Peyer's patch (tissue), 4 donors: ENCODE measurements around the gene ANO6. TPM values are rescaled to one million over a fixed set of nuclear protein-coding genes. Genes with fewer than 3 reads are reported as not detected.

Source experiments
- DNase-seq, 3 donors: peaks; one replicate each; pipeline ENCODE4 v3.0.0-alpha.2; 2017 to 2019
- H3K27ac ChIP-seq, 4 donors: fragments of 200-600 bp; sonication (generic); one replicate each; pipeline ENCODE4 v1.5.1; 2016 to 2019
- H3K27me3 ChIP-seq, 2 donors: fragments of 200-600 bp; sonication (generic); one replicate each; pipeline ENCODE4 v1.5.1; 2019
- H3K36me3 ChIP-seq, 3 donors: fragments of 200-600 bp; sonication (generic); one replicate each; pipeline ENCODE4 v1.5.1; 2016 to 2019
- H3K4me1 ChIP-seq, 4 donors: fragments of 200-600 bp; sonication (generic); one replicate each; pipeline ENCODE4 v1.5.1; 2016 to 2019
- H3K4me3 ChIP-seq, 4 donors: fragments of 200-600 bp; sonication (generic); 1 replicate in 3 of 4; 2 replicates in 1 of 4; pipeline ENCODE4 v1.5.1; 2016 to 2019; ENCODE audit warnings: mild to moderate bottlenecking in 1 of 4
- H3K9me3 ChIP-seq, 4 donors: fragments of 200-600 bp; sonication (generic); one replicate each; pipeline ENCODE4 v1.5.1; 2016 to 2019; ENCODE audit warnings: mild to moderate bottlenecking in 1 of 4
- CTCF ChIP-seq, 6 experiments: fragments of 450-650 bp in 4 of 6; fragments of 200-600 bp in 2 of 6; sonication (generic) in 1 of 6; IDR thresholded peaks; one replicate each; pipeline ENCODE4 v1.5.1; 2017 to 2019; ENCODE audit warnings: antibody characterized with exemption in 6 of 6, mild to moderate bottlenecking in 3 of 6, moderate library complexity in 1 of 6
- POLR2A ChIP-seq, 2 donors: fragments of 450-650 bp; IDR thresholded peaks; one replicate each; pipeline ENCODE4 v1.5.1; 2017; ENCODE audit warnings: antibody characterized with exemption in 2 of 2, mild to moderate bottlenecking in 2 of 2, moderate library complexity in 2 of 2
- total RNA-seq, 4 donors: library from RNA; depleted of rRNA; stranded (reverse); fragments of >200 nt; gene quantifications; one replicate each; pipeline ENCODE4 v1.1.0, GENCODE V29; 2016

ANO6 gene
- total RNA-seq, 4 donors from 2014 or later, result 28.9 to 93.3 (median 57.5) TPM

DNA sequence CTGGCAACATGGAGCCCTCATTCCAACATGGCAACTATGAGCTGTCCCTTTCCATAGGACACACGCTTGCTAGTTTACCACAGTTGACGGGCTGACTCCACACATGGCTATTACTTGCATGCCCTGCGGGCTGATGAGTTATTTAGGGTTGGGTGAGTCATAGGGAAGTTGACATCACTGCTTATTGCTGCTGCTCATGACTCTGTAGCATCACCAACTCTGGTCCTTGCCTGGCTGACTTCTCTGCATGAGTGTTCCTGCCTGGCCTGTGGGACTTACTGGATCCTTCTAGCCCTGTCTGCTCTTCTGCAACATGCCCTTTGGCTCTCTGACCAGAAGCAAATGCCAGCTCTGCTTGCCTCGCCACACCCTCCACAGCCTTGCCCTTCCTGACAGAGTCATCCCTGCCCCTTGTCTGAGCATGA is 199.5 kb downstream of the ANO6 start:
- Histone ChIP-seq H3K4me3 (no peak overlapping the region), H3K36me3 (peaks cover 0 to 43% (median 0%) of the 10 kb centered on the region in 3 donors), H3K27ac (no peak overlapping the region), H3K9me3 (no peaks in the 10 kb centered on the region), H3K4me1 (no peaks in the 10 kb centered on the region), H3K27me3 (no peaks in the 10 kb centered on the region)
- no peak for TF ChIP-seq CTCF (IDR thresholded peaks at IDR 0.05)
- no peak for TF ChIP-seq POLR2A (IDR thresholded peaks at IDR 0.05)
- DNase-seq, result no peak

GRCh38 chr12:45416126-45416525 is 200.2 kb downstream of the ANO6 start:
- Histone ChIP-seq H3K27ac (no peak overlapping the region), H3K27me3 (no peaks in the 10 kb centered on the region), H3K4me3 (no peak overlapping the region), H3K36me3 (peaks cover 0 to 42% (median 0%) of the 10 kb centered on the region in 3 donors), H3K9me3 (no peaks in the 10 kb centered on the region), H3K4me1 (no peaks in the 10 kb centered on the region)
- TF ChIP-seq POLR2A (IDR thresholded peaks at IDR 0.05) (no peak), CTCF (IDR thresholded peaks at IDR 0.05) (no peak)
- DNase-seq, result no peak

DNA sequence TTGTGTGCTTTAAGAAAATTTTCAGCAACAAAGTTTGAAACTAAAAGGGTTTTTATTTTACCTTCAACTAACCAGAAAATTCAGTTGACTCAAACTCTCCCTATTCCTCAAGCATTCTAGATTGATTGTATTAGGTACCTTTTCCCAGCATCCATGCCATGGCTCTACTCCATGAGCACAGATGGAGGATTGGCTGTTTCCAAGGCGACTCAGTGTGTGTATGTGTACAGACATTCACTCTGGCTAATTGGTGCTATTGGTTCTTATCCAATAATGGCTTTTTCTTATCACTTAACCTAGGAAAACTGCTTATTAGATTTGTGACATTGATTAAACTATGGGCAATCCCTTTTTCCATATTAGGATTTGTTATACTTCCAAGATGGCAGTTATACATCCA is 202.6 kb downstream of the ANO6 start:
- no peak for TF ChIP-seq CTCF (IDR thresholded peaks at IDR 0.05)
- Histone ChIP-seq H3K27ac (no peak overlapping the region), H3K27me3 (no peaks in the 10 kb centered on the region), H3K4me1 (no peaks in the 10 kb centered on the region), H3K36me3 (peaks cover 0 to 30% (median 0%) of the 10 kb centered on the region in 3 donors), H3K9me3 (no peaks in the 10 kb centered on the region), H3K4me3 (no peak overlapping the region)
- DNase-seq, result no peak

DNA sequence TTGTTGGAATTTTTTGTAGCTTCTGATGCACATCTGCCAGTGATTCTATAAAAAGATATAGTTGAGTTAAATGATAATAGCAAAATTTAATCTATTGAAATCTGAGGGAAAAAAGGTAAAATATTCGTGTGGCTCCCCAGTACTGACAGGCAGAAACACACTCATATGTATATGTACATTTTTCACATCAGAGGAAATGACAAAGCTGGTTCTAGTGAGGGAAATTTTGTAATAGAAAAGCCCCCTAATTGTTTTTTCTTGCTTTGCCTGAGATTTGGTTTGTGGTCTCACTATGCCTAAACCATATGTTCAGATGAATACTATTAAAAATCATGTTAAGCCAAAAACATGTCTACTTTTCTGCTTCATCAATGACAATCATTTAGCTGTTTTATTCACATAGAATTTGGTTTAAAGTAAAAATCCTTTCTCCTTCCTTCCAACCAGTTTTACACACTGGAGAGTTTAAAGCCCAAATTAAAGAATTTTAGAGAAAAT is 203.5 kb downstream of the ANO6 start:
- Histone ChIP-seq H3K36me3 (peaks cover 0 to 30% (median 0%) of the 10 kb centered on the region in 3 donors), H3K4me3 (no peak overlapping the region), H3K27ac (no peak overlapping the region), H3K4me1 (no peaks in the 10 kb centered on the region), H3K9me3 (no peaks in the 10 kb centered on the region), H3K27me3 (no peaks in the 10 kb centered on the region)
- no peak for DNase-seq
- TF ChIP-seq POLR2A (IDR thresholded peaks at IDR 0.05), result no peak
- no peak for TF ChIP-seq CTCF (IDR thresholded peaks at IDR 0.05)

DNA sequence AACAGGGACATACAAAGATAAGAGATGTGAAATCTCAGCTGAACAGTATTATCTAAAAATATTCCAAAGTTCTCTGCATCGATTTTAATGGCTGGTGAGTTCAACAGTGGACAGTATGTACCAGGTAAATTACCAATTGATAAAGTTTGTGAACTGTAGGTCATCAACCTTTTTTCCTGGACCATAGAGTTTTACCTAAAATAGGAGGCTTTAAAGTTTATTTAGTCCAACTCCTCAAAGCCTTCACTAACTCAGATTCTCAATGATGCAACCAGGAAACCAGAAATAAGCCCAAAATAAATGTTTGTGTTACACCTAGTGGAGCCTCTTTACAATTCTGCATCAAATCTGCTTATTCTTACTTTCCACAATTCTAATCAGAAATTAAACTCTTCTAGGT is 205.8 kb downstream of the ANO6 start:
- H3K36me3 ChIP-seq, result peaks cover 0 to 41% (median 0%) of the 10 kb centered on the region in 3 donors
- TF ChIP-seq POLR2A (IDR thresholded peaks at IDR 0.05) (no peak), CTCF (IDR thresholded peaks at IDR 0.05) (no peak)

DNA sequence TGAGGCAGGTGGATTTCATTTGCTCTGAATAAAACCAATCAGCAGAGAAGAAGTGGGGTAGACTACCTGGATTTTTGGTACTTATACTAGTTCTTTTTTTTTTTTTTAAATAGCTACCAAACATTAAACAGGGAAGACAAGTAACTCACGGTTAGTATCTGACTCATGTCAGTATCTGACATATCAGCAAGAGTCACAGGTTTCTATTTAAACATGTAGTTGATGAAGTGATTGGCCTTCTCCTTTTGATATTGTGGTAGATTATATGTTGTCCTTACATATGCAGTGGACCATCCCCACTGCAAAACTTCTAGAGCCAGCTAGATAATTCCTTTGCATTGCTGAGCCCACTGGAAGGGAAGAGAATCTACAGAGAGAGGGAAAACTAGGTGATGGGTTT is 208.0 kb downstream of the ANO6 start:
- Histone ChIP-seq H3K27ac (no peak overlapping the region), H3K9me3 (no peaks in the 10 kb centered on the region), H3K4me3 (no peak overlapping the region), H3K36me3 (peaks cover 0 to 45% (median 0%) of the 10 kb centered on the region in 3 donors), H3K4me1 (no peaks in the 10 kb centered on the region), H3K27me3 (no peaks in the 10 kb centered on the region)
- TF ChIP-seq POLR2A (IDR thresholded peaks at IDR 0.05) (no peak), CTCF (IDR thresholded peaks at IDR 0.05) (no peak)
- no peak for DNase-seq

More for the DNA sequence above, 205.8 kb downstream of the ANO6 start:
- no peak for DNase-seq
- no peak overlapping the region for H3K27ac ChIP-seq
- no peaks in the 10 kb centered on the region for H3K27me3 ChIP-seq
- no peak overlapping the region for H3K4me3 ChIP-seq
- no peaks in the 10 kb centered on the region for H3K9me3 ChIP-seq
- no peaks in the 10 kb centered on the region for H3K4me1 ChIP-seq
